Measurements from ENCODE around the gene PTPRD. TPM values are rescaled to one million over a fixed set of nuclear protein-coding genes. Genes with fewer than 3 reads are reported as not detected.

Gene PTPRD
- total and polyA plus RNA-seq, 2 donors (not counting 1 experiment from before 2014, with no cell fraction given), result not detected

- WGBS (ENCODE audit: insufficient coverage), result no CpG with 5 or more reads among the region's 3 CpGs
- ChIA-PET POLR2A (no interaction called here), CTCF (no interaction called here)
- H4K20me1 ChIP-seq (ENCODE audit: control insufficient read depth, insufficient read depth, low read length, poor library complexity, severe bottlenecking), result no peaks in the 10 kb centered on the region
- no peak overlapping the region for H3K9ac ChIP-seq (ENCODE audit: low read length)
- H3K27ac ChIP-seq (ENCODE audit: low read length in 2 of 2), result no peak overlapping the region
- peaks cover 0 to 5% (median under 1%) of the 10 kb centered on the region in 4 experiments for H3K27me3 ChIP-seq (replicated peaks in 1 of 4; ENCODE audit: control extremely low read depth in 1 of 4, control insufficient read depth in 3 of 4, insufficient read depth in 4 of 4, low read length in 3 of 4)
- H3K4me1 ChIP-seq (ENCODE audit: control insufficient read depth in 2 of 2, insufficient read depth in 2 of 2, low read length in 2 of 2), result no peaks in the 10 kb centered on the region
- intact Hi-C loops (cut with micrococcal nuclease), result no loop called here
- no peak for ATAC-seq (ENCODE audit: low read depth)
- no peak overlapping the region for H3K27ac Mint-ChIP-seq
- no peak overlapping the region for H3K4me2 ChIP-seq (replicated peaks; ENCODE audit: low read depth, low read length, poor library complexity, severe bottlenecking)
- H3K4me1 Mint-ChIP-seq, result peaks cover 14% of the 10 kb centered on the region
- H3K4me3 Mint-ChIP-seq, result no peak overlapping the region
- H3K9me3 Mint-ChIP-seq (ENCODE audit: insufficient read depth), result peaks cover 3% of the 10 kb centered on the region
- DNase-seq, result no peak
- H3K79me2 ChIP-seq (ENCODE audit: control insufficient read depth, insufficient read depth, low read length), result no peaks in the 10 kb centered on the region
- no peak overlapping the region for H2AFZ ChIP-seq (ENCODE audit: insufficient read depth, low read depth, low read length, poor library complexity, severe bottlenecking)
- no peaks in the 10 kb centered on the region for H3K36me3 ChIP-seq (replicated peaks in 1 of 2; ENCODE audit: control extremely low read depth in 1 of 2, control insufficient read depth in 1 of 2, extremely low read depth in 1 of 2, insufficient read depth in 2 of 2, low read length in 1 of 2)
- peaks cover 0 to 1% (median 0%) of the 10 kb centered on the region in 3 donors for H3K9me3 ChIP-seq (ENCODE audit: control extremely low read depth in 1 of 3, control insufficient read depth in 2 of 3, insufficient read depth in 1 of 3, low read length in 2 of 3)
- H3K27me3 Mint-ChIP-seq, result peaks cover 19% of the 10 kb centered on the region
- TF ChIP-seq EZH2 (IDR thresholded peaks at IDR 0.05; ENCODE audit: borderline replicate concordance, insufficient read depth, low read depth, low read length, poor library complexity, severe bottlenecking) (no peak), CTCF (IDR thresholded peaks at IDR 0.05) (no peak)
- H3K4me3 ChIP-seq (ENCODE audit: control extremely low read depth in 1 of 5, extremely low read depth in 1 of 5, insufficient read depth in 1 of 5, low read depth in 2 of 5, low read length in 4 of 5), result no peak overlapping the region
Observed at GRCh38 chr9:9730174-9730573, 882.6 kb downstream of the PTPRD start.

- H3K9ac ChIP-seq (ENCODE audit: low read length), result no peak overlapping the region
- H3K27ac ChIP-seq (ENCODE audit: low read length in 2 of 2), result no peak overlapping the region
- no peaks in the 10 kb centered on the region for H3K79me2 ChIP-seq (ENCODE audit: control insufficient read depth, insufficient read depth, low read length)
- DNase-seq (no peak), ATAC-seq (ENCODE audit: low read depth) (no peak)
- Mint-ChIP-seq H3K27ac (no peak overlapping the region), H3K27me3 (peaks cover 20% of the 10 kb centered on the region), H3K4me1 (peaks cover 14% of the 10 kb centered on the region), H3K9me3 (ENCODE audit: insufficient read depth) (peaks cover 3% of the 10 kb centered on the region), H3K4me3 (no peak overlapping the region)
- no peak overlapping the region for H3K4me2 ChIP-seq (replicated peaks; ENCODE audit: low read depth, low read length, poor library complexity, severe bottlenecking)
- intact Hi-C loops (cut with micrococcal nuclease), result no loop called here
- H3K9me3 ChIP-seq (ENCODE audit: control extremely low read depth in 1 of 3, control insufficient read depth in 2 of 3, insufficient read depth in 1 of 3, low read length in 2 of 3), result peaks cover 0 to 1% (median 0%) of the 10 kb centered on the region in 3 donors
- no peaks in the 10 kb centered on the region for H3K4me1 ChIP-seq (ENCODE audit: control insufficient read depth in 2 of 2, insufficient read depth in 2 of 2, low read length in 2 of 2)
- no peaks in the 10 kb centered on the region for H4K20me1 ChIP-seq (ENCODE audit: control insufficient read depth, insufficient read depth, low read length, poor library complexity, severe bottlenecking)
- H3K27me3 ChIP-seq (replicated peaks in 1 of 4; ENCODE audit: control extremely low read depth in 1 of 4, control insufficient read depth in 3 of 4, insufficient read depth in 4 of 4, low read length in 3 of 4), result peaks cover 0 to 5% (median under 1%) of the 10 kb centered on the region in 4 experiments
- no peaks in the 10 kb centered on the region for H3K36me3 ChIP-seq (replicated peaks in 1 of 2; ENCODE audit: control extremely low read depth in 1 of 2, control insufficient read depth in 1 of 2, extremely low read depth in 1 of 2, insufficient read depth in 2 of 2, low read length in 1 of 2)
- WGBS (ENCODE audit: insufficient coverage), result no CpG with 5 or more reads among the region's 2 CpGs
- ChIA-PET CTCF (no interaction called here), POLR2A (no interaction called here)
- no peak overlapping the region for H3K4me3 ChIP-seq (ENCODE audit: control extremely low read depth in 1 of 5, extremely low read depth in 1 of 5, insufficient read depth in 1 of 5, low read depth in 2 of 5, low read length in 4 of 5)
- no peak overlapping the region for H2AFZ ChIP-seq (ENCODE audit: insufficient read depth, low read depth, low read length, poor library complexity, severe bottlenecking)
- TF ChIP-seq CTCF (IDR thresholded peaks at IDR 0.05) (no peak), EZH2 (IDR thresholded peaks at IDR 0.05; ENCODE audit: borderline replicate concordance, insufficient read depth, low read depth, low read length, poor library complexity, severe bottlenecking) (no peak)
Observed at GRCh38 chr9:9729082-9729481, 883.7 kb downstream of the PTPRD start.

All from B cell (primary cell).